Ramos (cell line): ENCODE data around the gene PCNP.
"Not testable (repeated sequence)": the region's sequence is repeated elsewhere in the genome, so short reads cannot be mapped to it uniquely, and the experiment has no call there.

ENCODE experiments used
- in situ Hi-C: fragments of 300-500 bp; cut with MboI; formaldehyde crosslinking; loops from one replicate; pipeline ENCODE4 v1.14.3; 2022; ENCODE audit warnings: low sequenced_read_pairs; ENCODE audit not compliant: unreplicated experiment

Gene PCNP

GRCh38 chr3:101573449-101574387 is at the start of gene PCNP:
Gene PCNP, plus strand, starts transcription at chr3:101574180. Its CDS starts 36 bp downstream, at chr3:101574216.
- in situ Hi-C loops: no loop called here

GRCh38 chr3:101527441-101527840 is 46.5 kb upstream of the PCNP start:
- in situ Hi-C loops: no loop called here

- in situ Hi-C loops: no loop called here
These were observed 46.1 kb upstream of the PCNP start for GRCh38 chr3:101527906-101528305.

GRCh38 chr3:101529816-101530685 is 43.9 kb upstream of the PCNP start:
- in situ Hi-C loops: no loop called here

- in situ Hi-C loops: no loop called here
These were observed 43.3 kb upstream of the PCNP start for GRCh38 chr3:101530686-101531047.

GRCh38 chr3:101531473-101532086 is 42.4 kb upstream of the PCNP start:
- in situ Hi-C loops: no loop called here

- in situ Hi-C loops: no loop called here
These were observed 41.0 kb upstream of the PCNP start for GRCh38 chr3:101532783-101533602.

- in situ Hi-C loops: no loop called here
These were observed 40.4 kb upstream of the PCNP start for GRCh38 chr3:101533603-101533968.

GRCh38 chr3:101535221-101535620 is 38.8 kb upstream of the PCNP start:
- in situ Hi-C loops: no loop called here

GRCh38 chr3:101536266-101536665 is 37.7 kb upstream of the PCNP start:
- in situ Hi-C loops: no loop called here

- in situ Hi-C loops: not testable (repeated sequence)
These were observed 37.0 kb upstream of the PCNP start for GRCh38 chr3:101536955-101537354.

GRCh38 chr3:101542957-101543356 is 31.0 kb upstream of the PCNP start:
- in situ Hi-C loops: no loop called here

- in situ Hi-C loops: no loop called here
These were observed 29.7 kb upstream of the PCNP start for GRCh38 chr3:101544161-101544850.

GRCh38 chr3:101548527-101549105 is 25.4 kb upstream of the PCNP start:
- in situ Hi-C loops: no loop called here

GRCh38 chr3:101549473-101549872 is 24.5 kb upstream of the PCNP start:
- in situ Hi-C loops: no loop called here

GRCh38 chr3:101551359-101552081 is 22.5 kb upstream of the PCNP start:
- in situ Hi-C loops: not testable (repeated sequence)

GRCh38 chr3:101553381-101553780 is 20.6 kb upstream of the PCNP start:
- in situ Hi-C loops: not testable (repeated sequence)

- in situ Hi-C loops: no loop called here
These were observed 17.9 kb upstream of the PCNP start for GRCh38 chr3:101556064-101556463.
